ENCODE results near the gene SERAC1. TPM values are rescaled to one million over a fixed set of nuclear protein-coding genes. Genes with fewer than 3 reads are reported as not detected.

The SERAC1 gene
- total RNA-seq, 1 donor from 2014 or later, result 3.8 TPM

DNA sequence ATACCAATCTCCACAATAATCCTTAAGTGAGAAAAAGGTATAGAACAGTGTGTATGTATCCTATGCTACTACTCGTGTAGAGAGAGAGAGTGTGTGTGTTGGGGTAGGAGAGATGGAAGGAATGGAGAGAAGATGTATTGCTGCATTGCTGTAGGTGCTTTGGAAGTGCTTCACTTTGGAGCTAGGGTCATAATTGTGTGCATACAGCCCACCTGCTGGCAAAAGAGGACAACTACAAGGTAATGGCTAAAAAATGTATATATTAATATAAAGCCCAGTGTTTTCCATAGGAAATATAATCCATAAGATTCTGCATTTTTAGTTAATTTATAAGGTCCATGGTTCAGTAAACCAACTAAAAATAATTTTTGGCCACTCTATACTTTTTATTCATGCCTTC is 36.1 kb downstream of the SERAC1 start:
- ATAC-seq (no peak), DNase-seq (ENCODE audit: low spot score) (no peak)

DNA sequence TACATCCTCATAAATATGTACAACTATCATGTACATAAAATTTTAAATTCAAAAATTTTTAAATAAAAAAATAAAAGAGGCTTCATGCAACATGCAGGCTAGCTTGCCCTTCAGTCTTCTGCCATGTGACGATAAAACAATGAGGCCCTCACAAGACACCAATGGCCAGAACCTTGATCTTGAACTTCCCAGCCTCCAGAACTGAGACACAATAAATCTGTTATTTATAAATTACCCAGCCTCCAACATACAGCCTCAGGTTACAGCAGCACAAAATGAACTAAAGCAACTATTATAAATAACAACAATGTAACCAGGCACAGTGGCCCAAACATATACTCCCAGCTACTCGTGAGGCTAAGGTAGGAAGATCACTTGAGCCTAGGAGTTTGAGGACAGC is 42.8 kb downstream of the SERAC1 start:
- no peak for ATAC-seq
- DNase-seq (ENCODE audit: low spot score), result no peak

DNA sequence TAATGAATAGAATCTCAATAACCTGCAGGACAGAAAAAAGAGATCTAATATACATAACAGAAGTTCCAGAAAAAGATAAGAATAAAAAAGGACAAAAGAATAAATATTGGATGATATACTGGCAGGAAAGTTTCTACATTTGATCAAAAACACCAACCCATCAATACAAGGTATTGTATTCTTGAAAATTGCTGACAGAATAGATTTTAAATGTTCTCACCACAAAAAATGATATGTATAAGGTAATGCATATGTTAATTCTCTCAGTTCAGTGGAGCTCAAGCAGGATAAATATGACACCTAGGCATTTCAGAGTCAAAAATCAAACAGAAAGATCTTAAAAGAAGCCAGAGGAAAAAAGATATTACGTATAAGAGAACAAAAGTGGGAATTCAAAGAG is 43.8 kb downstream of the SERAC1 start:
- DNase-seq (ENCODE audit: low spot score), result no peak
- no peak for ATAC-seq

DNA sequence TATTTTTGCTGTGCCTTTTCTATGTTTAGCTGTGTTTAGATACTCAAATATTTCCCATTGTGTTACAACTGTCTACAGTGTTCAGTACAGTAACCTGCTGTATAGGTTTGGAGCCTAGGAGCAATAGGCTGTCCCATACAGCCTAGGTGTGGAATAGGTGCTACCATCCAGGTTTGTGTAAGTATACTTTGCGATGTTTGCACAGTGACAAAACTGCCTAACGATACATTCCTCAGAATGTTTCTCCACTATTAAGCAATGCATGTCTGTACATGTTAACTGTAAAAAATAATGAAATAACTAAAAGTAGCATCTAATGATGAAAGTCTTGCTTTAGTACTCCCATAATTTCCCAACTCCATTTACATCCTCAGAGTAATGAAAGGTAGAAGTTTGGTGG is 46.0 kb downstream of the SERAC1 start:
- ATAC-seq (no peak), DNase-seq (ENCODE audit: low spot score) (no peak)

DNA sequence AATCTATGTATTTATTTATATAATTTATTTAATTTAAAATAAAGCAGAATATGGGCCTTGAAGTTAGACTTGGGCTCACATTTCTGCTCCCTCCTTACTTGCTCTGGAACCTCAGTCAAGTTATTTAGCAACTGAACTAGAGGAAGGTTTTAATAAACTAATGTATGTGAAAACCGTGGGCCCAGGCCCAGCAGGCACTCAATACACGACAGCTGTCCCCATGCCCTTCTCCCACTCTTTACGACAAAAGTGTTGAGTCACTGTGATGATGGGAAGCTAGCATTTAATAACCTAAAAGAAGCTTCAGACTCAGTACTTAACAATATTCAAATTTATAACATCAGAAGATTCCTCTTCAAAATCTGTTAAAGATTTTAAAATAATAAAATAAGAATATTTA is 46.7 kb downstream of the SERAC1 start:
- DNase-seq (ENCODE audit: low spot score) (no peak), ATAC-seq (no peak)

DNA sequence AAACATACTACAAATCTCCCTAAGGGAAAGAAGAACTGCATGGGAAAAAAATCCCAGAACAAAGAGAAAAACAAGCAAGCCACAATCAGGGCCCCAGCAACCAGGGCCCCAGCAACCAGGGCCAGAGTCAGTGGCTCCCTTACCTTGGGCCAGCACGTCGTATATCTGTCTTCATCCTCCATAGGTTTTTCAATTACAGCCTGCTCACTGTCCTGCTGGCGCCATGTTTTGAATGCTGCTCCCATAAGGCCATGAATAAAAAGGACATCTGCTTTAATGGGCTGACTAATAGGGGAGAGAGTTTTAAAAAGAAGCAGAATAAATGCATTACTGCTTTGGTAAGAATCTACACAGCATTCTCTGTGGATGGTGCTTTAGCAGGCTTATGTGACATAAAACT is 49.2 kb downstream of the SERAC1 start:
- DNase-seq (ENCODE audit: low spot score) (no peak), ATAC-seq (no peak)

DNA sequence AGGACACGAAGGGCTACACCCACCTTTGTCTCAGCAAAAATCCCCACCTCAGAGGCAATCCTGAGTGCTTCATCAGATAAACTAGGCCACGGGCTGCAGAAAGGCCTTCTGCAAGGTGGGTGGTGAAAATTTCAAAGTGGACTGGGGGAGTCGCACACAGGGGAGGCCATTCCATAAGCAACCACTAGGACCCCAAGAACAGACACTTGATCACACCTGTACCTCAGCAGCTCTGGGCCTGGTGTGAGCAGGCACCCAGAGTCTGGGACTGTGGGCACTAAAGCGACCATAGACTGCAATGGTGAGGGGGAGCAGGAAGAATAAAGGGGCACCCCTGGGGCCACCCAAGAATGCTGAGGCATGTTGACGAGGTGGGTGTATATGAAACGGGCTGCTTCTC is 52.6 kb downstream of the SERAC1 start:
- DNase-seq (ENCODE audit: low spot score) (no peak), ATAC-seq (no peak)

DNA sequence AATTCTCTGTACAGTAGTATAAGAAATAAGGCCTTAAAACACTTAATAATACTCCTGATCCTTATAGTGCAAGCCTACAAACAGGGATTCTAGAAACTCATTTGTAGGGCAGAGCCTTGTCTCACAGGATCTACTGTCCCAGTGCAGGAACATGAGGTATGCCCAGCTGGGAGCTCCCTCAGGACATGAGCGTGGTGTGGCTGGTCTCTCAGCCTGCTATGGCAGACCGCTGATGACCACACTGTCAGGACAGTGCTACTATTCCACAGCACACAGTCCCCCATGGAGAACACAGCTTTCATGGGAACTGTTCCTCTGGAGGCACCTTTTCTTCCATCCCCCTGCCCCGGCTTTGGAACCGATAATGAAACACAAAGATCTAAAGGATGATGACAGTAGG is 53.0 kb downstream of the SERAC1 start:
- DNase-seq (ENCODE audit: low spot score), result no peak
- no peak for ATAC-seq

DNA sequence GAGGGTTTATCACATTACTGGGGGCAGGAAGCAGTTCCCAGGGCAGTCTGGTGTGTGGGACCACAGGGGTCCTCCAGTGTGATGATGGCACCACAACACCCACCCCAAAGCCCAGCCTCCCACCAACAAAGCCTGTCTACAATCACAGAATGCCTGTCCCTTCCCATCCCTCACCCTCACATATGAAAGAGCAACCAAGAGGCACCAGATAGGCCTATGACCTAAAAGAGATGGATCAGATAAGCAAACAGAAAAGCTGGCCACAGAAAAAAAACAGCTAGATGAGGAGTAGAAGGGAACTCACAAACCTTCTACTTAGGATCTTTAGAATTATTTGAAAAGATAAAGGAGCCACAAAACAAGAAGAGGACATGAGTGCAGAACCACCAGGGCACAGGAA is 54.3 kb downstream of the SERAC1 start:
- DNase-seq (ENCODE audit: low spot score), result no peak
- no peak for ATAC-seq

DNA sequence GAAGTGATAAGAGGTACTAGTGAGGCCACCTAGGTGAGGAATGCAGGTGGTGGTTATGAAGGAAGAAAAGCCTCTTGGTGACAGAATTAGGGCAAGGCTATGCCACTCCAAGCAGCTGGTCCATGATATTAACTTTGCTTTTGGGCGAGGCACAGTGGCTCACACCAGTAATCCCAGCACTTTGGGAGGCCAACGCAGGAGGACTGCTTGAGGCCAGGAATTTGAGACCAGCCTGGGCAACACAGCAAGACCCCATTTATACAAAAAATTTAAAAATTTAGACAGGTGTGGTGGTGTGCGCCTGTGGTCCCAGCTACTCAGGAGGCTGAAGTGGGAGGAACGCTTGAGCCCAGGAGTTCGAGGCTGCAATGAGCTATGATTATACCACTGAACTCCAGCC is 56.1 kb downstream of the SERAC1 start:
- no peak for ATAC-seq

DNA sequence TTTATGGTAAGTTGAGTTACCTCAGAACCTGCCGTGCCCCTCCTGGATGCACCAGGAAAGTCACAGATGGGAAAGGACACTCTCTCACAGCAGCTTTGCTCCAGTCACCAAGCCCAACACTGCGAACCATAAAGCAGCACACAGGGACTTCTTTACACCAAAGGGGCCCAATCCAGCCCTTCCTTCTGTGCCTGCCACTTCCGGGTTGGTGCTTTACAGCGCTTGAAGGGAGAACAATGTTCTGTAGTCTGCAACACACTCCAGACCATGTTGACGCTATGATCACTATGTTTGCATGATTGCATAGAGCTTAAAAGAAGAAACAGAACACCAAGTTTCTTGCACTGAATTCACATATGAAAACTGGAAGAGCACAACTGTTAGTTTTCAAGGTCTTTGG is 57.1 kb downstream of the SERAC1 start:
- ATAC-seq, result no peak

More for the DNA sequence above, 56.1 kb downstream of the SERAC1 start:
- no peak for DNase-seq (ENCODE audit: low spot score)

DNA sequence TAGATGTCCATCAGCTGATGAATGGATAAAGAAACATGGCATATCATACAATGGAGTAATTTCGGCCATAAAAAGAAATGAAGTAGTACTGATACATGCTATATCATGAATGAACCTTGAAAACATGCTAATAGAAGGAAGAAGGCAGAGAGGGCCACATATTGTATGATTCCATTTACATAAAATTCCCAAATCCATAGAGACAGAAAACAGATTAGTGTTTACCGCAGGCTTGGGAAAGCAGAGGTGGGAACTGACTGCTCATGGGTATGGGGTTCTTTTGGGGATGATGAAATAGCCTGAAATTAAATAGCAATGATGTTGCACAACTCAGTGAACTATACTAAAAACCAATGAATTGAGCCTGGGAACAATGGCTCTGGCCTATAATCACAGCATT is 58.3 kb downstream of the SERAC1 start:
- DNase-seq (ENCODE audit: low spot score) (no peak), ATAC-seq (no peak)

More for the DNA sequence above, 57.1 kb downstream of the SERAC1 start:
- DNase-seq (ENCODE audit: low spot score), result no peak

DNA sequence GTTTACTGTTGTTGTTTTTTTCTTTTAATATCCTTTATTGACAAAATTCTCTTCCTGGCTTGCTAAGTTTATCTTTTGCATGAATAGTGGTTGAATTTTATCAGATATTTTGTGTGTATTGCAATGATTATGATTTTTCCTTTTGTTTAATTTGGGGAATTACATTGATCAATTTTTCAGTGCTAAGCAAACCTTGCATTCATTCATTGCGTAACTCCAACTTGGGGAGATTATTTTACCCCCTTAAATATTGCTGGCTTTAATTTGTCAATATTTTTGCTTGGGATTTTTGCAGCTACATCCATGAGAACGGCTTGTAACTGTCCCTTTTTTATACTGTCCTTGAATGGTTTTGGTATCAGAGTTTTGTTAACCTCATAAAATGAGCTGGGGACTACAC is 63.4 kb downstream of the SERAC1 start:
- DNase-seq (ENCODE audit: low spot score), result no peak
- no peak for ATAC-seq

DNA sequence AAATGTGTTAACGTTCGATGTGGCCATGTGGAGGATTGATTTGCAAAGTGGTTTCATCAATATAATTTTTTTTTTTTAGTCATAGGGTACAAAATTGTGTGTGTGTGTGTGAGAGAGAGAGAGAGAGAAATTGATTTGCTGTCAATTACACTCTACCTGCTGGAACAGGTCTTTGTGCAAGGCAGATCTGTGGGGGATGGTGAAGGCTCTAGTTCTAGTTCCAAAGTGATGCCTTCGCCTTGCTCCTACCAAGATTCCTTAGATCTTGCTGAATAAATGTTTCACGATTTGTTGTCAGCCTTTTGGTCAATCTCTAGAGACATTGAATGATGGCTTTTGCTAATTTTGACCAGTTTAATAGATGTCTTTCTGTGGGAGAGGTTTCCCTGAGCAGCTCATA is 64.8 kb downstream of the SERAC1 start:
- DNase-seq (ENCODE audit: low spot score) (no peak), ATAC-seq (no peak)

DNA sequence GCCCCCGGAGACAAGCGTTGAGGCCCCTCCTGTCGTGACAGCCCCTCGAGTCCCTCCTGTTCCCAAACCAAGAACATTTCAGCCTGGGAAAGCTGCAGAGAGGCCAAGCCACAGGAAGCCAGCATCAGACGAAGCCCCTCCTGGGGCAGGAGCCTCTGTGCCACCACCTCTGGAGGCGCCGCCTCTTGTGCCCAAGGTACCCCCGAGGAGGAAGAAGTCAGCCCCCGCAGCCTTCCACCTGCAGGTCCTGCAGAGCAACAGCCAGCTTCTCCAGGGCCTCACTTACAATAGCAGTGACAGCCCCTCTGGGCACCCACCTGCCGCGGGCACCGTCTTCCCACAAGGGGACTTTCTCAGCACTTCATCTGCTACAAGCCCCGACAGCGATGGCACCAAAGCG is 72.4 kb downstream of the SERAC1 start:
- ATAC-seq, result no peak
- DNase-seq (ENCODE audit: low spot score), result no peak

DNA sequence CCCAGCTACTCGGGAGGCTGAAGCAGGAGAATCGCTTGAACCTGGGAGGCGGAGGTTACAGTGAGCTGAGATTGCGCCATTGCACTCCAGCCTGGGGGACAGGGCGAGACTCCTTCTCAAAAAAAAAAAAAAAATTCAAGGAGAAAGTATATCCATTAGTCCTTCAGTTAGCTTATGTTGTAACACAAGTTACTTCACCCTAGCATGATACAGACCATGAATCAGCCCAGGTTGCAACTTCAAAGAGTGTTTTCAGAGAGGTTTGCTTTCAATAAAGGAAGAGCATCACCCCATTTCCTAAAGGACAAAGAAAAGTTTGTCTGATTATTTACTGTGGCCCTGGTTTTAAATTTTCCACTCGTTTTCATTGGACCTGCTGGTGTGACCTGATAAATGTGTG is 73.0 kb downstream of the SERAC1 start:
- DNase-seq (ENCODE audit: low spot score), result no peak

DNA sequence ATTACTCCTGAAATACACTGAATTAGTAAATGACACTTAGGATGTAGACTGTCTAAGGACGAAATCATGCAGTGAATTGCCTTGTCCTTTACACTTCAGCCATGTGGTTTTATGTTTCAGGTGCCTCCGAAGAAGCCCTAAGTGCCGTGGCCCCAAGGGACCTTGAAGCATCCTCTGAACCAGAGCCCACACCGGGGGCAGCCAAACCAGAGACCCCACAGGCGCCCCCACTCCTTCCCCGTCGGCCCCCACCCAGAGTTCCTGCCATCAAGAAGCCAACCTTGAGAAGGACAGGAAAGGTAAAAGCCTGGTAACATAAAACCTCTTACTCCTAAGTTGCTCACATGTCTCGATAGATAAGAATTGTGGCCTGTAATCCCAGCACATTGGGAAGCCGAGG is 75.3 kb downstream of the SERAC1 start:
- ATAC-seq (no peak), DNase-seq (ENCODE audit: low spot score) (no peak)

More for the DNA sequence above, 73.0 kb downstream of the SERAC1 start:
- ATAC-seq, result no peak

DNA sequence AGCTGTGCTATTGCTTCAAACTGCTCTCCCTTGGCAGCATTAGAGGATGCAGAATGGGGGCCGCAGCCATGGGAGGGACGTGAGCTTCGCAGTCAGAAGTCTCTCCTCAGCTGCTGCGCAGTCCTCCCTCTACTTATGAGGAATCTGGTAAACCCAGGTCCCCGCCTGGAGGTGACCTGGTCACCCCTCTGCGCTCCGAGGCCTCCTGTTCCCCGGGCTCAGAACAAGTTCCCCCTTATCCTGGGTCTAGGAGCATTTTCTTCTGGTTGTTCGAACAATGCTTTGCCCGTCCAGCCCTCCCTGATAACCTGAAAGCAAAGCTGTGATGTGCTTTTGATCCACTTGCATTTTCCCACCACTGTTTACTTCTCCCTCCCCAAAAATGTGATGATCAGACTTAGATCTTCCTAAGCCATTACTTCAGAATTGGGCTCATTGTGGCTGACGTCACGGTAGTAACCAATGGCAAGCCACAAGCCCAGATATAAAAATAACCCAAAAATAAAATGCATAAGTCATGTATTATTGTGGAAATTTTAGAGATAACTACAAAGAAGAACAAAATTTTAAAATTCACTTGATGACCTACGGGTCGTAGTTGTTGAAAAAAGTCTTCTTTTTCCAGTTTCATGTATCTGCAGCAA is 80.7 kb downstream of the SERAC1 start:
- ATAC-seq, result no peak

DNA sequence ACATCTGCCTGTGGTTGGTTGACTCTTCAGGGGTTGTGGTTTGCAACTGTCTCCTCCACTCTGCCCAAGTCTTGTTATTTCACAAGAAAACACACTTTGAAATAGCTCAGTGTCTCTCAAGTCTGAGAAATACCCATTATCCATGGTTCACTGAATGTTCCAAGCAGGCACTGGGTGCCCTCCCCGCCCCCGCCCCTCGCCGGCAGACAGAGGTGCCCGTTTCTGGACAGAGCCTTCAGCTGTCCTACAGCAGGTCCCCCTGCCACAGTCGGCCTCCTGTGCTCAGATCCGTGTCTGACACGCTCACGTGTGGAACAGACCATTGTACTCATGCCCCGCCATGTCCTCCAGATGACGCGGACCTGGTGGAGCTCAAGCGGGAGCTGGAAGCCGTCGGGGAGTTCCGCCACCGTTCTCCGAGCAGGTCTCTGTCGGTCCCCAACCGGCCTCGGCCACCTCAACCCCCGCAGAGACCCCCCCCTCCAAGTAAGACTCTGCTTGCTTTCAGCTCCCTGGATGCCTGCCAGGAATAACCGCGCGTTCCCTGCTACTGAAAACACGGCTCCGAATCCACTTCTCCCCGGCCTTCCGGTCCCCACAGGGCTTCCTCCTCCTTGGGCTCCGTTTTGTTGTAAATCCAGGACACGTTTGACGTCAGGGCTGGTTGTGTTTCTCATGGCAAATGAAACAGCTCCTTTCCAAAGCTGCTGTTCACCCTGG is 81.4 kb downstream of the SERAC1 start:
- DNase-seq (ENCODE audit: low spot score) (no peak), ATAC-seq (no peak)

More for the DNA sequence above, 80.7 kb downstream of the SERAC1 start:
- no peak for DNase-seq (ENCODE audit: low spot score)

DNA sequence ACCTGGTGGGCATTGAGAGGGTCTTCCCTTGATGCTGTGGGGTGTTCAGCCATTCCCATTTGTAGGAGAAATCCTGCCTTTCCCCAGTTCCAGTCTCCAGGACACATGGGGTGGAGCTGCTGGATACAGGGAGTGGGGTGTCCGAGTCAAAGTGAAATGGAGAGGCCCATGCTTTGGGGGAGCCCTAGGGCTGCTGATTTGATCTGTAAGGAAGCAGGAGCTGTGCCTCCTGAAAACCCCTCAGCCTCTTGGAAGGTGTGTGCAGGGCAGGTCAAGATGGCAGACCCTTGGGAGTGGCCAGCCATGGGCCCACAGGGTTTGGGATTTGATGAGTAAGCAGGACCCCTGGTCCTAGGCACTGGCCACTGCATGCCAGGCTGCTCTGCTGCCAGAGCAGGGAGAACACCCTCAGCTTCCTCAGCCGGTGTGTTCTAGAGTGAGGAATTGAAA is 82.0 kb downstream of the SERAC1 start:
- ATAC-seq, result no peak

DNA sequence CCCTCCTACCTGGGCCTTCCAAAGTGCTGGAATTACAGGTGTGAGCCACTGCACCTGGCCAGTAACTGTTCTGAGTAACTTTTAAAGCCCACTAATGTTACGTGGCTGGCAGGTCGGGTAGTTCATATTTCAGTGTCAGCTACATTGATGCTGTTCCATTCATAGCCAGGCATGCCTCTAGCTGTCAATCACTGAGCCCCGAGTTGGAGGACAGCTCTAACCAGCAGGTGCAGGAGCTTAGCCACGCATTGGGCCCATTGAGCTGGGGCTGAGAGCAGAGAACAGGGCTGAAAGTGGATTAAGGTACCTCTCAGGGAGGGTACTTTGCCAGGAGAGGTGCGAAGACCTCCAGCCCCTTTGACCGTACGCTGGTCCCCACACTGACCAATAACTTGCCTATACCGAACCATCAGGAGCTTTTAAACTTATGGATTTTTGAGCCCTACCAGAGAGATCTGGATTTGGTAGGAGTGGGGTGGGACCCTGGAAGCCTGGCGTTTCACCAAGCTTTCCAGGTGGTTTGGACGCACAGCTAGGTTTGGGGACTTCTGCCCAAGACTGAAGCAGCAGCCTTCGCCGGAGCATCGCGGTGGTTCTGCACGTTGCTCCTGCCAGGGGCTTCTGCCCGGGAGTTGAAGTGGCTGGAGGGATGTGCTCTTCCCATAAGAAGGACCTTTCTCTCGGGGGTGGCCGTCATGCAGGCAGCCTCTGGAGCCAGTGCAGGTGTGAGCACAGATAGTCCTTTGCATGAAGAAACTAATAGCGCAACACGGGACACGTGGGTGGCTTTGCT is 82.6 kb downstream of the SERAC1 start:
- ATAC-seq (no peak), DNase-seq (ENCODE audit: low spot score) (no peak)

More for the DNA sequence above, 82.0 kb downstream of the SERAC1 start:
- DNase-seq (ENCODE audit: low spot score), result no peak
